Stimulated activated CD8-positive, alpha-beta memory T cell treated with anti-CD3 and anti-CD28 coated beads, Interleukin-2, amount 100 ng/mL, for 48 hours (primary cell): ENCODE measurements around the gene AAGAB.
A peak's percentile ranks its signal among the peaks of the same experiment; 100 is the strongest.
"Not testable (repeated sequence)": the region's sequence is repeated elsewhere in the genome, so short reads cannot be mapped to it uniquely, and the experiment has no call there.

Source experiments
- DNase-seq, 2 donors: peaks; one replicate each; pipeline ENCODE4 v3.0.0-alpha.2; 2020; ENCODE audit warnings: low read depth in 2 of 2

The AAGAB gene

DNA sequence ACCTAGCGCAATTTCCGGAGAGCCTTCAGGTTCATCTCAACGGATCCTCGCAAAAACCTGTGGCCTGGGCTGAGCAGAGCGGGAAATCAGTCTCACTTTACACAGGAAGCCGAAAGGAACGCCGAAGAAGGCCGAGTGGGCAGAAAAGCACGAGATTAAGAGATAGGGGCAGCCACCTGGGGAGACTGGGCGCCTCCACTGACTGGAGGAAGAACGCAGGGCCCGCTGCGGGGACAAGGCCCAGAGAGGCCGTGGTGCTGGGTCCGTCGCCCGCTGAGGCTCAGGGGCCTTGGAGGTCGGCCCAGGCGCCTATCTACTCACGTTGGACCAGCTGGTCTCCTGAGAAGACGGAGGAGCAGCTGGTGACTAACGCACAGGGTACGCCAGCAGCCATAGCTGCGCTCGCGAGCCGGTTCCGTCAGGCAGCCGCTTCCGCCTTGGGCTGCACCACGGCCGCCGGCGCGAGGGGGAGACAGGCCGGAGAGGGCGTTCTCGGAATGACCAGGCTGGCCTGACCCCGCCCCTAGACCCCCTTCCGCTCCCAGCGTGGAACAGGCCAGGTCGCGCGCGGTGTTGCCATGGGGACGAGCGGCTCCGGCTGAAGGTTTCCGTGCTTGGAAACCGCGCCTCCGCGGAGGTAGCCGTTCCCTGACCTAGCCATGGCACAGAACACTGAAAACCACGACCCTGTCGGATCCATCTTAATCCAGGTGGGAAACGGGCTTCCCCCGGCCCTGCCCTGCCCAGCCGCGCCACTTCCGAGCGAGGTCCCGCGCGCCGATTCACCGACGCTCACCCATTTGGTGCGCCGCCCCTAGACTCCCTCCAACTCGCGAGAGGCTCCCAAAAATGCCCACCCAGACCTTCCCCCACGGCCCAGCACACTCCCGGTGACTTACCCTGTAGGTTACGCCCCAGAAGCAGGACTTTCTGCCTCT, at the start of gene AAGAB, which contains the start of gene IQCH:
Gene AAGAB (minus strand): TSS at position 424 of the 938 bp plus-strand sequence. CDS start 30 bp downstream, at position 394.
Gene IQCH (plus strand): TSS at position 549 of the 938 bp plus-strand sequence. CDS start 111 bp downstream, at position 660.
- DNase-seq, result peak; percentile 98 to 99

DNA sequence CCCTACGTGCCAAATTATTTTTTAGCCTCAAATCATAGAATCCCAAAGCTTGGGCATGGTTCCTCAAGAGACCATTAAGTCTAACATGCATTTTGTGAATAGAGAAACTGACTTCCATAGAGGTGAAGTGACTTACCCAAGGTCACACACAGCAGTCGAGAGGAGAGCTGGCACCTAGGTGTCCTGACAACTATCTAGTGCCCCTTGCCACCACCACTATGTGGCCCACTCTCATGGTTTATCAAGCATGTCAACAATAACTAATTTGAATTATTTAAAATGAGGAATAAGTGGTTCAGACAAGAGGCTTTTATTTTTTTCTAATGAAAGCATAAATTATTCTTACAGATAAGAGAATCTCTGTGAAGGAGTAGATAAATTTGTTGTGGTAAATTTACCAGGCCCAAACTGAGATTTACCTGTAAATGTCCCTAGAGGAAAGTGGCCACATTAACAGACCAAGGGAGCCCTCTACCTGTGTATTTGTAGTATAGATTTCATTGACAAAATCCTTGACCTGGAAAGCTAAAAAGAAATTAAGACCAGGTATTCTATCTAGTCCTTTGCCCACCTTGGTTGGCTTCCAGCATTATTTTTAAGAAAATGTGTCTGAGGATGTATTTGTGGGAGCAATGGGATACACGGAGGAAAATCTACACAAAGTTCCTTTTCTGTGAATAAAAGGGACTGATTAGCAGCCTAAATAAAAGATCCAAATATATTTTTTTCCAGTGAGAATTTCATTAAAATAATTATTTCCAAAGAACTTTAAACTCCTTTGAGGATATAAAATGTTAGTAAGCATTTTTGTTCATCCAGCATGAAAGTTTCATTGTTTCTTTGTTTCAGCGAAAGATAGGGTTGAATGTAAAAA, 49.3 kb upstream of the AAGAB start:
- no peak for DNase-seq

- DNase-seq, result no peak
Observed at GRCh38 chr15:67300266-67301025, 46.0 kb upstream of the AAGAB start.

- DNase-seq, result no peak
Observed at GRCh38 chr15:67296684-67297083, 42.2 kb upstream of the AAGAB start.

GRCh38 chr15:67296188-67296587, 41.7 kb upstream of the AAGAB start:
- DNase-seq, result no peak

- DNase-seq, result no peak
Observed at GRCh38 chr15:67290319-67290718, 35.9 kb upstream of the AAGAB start.

DNA sequence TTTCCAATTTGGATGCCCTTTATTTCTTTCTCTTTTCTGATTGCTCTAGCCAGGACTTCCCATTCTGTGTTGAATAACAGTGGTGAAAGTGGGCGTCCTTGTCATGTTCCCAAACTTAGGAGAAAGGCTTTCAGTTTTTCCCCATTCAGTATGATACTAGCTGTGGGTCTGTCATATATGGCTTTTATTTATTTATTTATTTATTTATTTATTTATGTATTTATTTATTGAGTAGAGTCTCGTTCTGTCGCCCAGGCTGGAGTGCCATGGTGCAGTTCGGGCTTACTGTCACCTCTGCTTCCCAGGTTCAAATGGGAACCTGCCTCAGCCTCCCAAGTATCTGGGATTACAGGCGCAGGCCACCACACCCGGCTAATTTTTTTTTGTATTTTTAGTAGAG, 31.9 kb upstream of the AAGAB start:
- not testable (repeated sequence) for DNase-seq

- not testable (repeated sequence) for DNase-seq
Observed at GRCh38 chr15:67285625-67286024, 31.2 kb upstream of the AAGAB start.

- no peak for DNase-seq
Observed at GRCh38 chr15:67281714-67282113, 27.3 kb upstream of the AAGAB start.

DNA sequence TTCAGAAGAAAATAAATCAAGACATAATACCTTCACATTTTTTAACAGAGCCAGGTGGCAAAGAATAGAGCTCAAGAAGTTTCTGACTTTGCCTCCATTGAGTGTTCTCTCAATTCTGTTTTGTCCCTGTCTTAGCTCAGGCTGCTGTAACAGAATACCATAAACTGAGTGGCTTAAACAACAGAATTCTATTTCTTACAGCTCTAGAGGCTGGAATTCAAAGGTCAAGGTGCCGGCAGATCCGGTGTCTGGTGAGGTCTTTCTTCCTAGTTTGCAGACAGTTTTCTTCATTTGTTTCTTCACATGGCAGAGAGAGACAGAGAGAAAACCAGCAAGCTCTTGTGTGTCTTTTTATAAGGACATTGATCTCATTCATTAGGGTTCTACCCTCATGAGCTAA, 25.8 kb upstream of the AAGAB start:
- DNase-seq, result no peak

- DNase-seq, result no peak
Observed at GRCh38 chr15:67276666-67277065, 22.2 kb upstream of the AAGAB start.

GRCh38 chr15:67274236-67274635, 19.8 kb upstream of the AAGAB start:
- DNase-seq, result no peak

- DNase-seq, result no peak
Observed at GRCh38 chr15:67267951-67268941, 13.8 kb upstream of the AAGAB start.

- DNase-seq, result no peak
Observed at GRCh38 chr15:67267440-67267839, 13.0 kb upstream of the AAGAB start.

GRCh38 chr15:67266870-67267269, 12.4 kb upstream of the AAGAB start:
- DNase-seq, result no peak

GRCh38 chr15:67259806-67260205, 5.3 kb upstream of the AAGAB start:
- DNase-seq, result no peak

- DNase-seq, result no peak
Observed at GRCh38 chr15:67259379-67259778, 4.9 kb upstream of the AAGAB start.

- DNase-seq, result not testable (repeated sequence)
Observed at GRCh38 chr15:67258412-67258811, 4.0 kb upstream of the AAGAB start.

DNA sequence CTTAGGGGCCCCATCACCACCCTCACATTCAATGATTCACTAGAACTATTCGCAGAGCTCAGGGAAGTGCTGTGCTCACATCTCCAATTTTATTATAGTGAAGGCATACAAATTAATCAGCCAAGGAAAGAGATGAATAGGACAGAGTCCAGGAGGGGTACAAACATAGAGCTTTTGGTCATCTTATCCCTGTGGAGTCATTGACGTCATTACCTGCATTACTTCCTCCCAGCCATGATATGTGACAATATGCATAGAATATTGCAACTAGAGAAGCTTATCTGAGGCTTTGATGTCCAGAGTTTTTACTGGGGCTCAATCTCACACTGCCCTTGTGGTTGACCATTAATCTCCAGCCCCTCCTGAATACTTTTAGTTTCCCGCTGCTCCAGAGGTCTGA, 1.6 kb upstream of the AAGAB start:
- DNase-seq, result no peak

DNA sequence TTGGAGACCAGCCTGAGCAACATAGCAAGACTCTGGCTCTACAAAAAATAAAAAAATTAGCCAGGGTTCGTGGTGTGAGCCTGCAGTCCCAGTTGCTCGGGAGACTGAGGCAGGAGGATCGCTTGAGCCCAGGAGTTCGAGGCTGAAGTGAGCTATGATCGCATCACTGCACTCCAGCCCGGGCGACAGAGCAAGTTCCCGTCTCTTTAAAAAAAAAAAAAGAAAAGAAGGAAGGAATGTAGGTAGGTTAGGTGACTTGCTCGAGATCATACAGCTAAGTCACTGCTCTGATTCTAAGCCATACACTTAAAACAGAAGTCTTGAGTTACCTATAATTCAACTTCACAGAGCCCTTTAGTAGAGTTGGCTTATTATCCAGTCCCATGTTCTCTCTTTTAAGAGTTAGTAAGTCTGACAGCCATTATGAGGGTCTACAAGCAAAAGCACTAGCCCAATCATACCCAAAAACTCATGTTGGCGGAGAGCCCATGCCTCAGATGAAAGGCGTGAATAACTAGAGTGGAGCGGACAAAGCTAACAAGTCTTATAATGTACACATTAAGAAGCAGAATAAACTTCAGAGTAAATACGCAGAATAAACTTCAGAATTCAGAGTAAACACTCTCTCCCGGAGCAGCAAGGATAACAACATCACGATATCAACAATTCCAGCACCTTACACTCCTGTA, 768 bp downstream of the AAGAB start:
- no peak for DNase-seq
